ENCODE results near the gene SORBS1.

The SORBS1 gene

DNA sequence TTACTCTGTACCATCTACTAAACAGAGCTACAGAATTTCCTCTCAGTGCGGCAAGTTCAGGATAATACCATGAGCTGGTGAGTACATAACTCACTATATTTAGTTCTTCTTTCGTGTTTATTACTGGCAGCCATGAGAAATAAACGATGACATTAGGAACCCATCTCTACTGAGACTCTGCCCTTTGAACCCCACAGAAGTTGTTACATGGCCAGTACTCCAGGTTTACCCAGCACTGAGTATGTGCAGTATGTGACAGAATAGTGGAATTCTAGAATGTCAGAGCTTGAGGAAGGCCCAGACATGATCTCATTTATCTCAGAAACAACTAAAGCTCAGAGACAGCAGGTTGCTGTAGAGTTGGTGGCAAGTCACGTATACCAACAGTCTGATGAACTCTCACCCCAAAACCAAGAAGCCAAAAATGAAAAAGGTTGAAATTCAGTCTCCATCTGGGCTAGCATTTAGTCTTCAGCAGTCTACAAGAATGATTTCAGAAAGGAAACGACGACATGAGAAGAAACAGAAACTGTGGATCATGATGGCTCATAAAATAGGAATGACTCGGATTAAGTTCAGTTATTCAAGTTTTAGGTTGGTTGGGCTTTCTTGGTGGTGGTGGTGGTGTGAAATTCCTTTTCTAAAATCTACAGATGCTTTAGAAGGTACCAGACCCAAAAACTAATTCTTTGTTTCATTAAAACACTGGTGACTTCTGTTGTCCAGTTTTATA is 78.5 kb downstream of the SORBS1 start:
- no peak for TF ChIP-seq CTCF (IDR thresholded peaks at IDR 0.05; ENCODE audit: low read depth, low read length)

DNA sequence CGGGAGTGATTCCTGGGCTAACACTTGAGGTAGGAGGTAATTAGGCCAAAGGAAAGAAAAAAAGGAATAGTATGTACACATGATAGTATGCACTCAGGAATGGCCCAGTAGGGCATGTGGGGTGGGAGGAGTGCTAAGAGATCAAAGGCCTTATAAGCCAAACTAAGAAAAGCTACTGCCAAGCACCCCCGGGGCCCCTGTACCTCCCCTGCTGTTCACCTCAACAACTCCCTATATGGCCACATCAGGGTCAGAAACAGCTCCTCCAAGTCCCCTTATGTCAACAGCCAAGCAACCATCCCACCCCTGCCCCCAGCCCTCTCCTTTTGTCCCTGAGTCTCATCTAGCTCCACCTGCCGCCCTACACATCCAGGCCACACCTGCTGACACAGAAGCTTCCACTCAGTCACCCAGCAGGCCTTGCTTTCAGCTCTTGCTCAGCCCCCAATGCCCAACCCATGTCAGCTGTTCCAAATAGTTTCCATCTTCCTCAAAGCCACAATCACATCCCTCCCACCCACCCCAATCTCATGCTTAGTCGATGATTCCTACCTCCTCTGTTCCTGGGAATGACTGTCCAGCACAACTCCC is 80.2 kb downstream of the SORBS1 start:
- TF ChIP-seq CTCF (IDR thresholded peaks at IDR 0.05; ENCODE audit: low read depth, low read length) = no peak
- H3K4me3 ChIP-seq (ENCODE audit: low read depth, low read length) = no peak overlapping the region

More for the DNA sequence above, 78.5 kb downstream of the SORBS1 start:
- H3K4me3 ChIP-seq (ENCODE audit: low read depth, low read length) = no peak overlapping the region

DNA sequence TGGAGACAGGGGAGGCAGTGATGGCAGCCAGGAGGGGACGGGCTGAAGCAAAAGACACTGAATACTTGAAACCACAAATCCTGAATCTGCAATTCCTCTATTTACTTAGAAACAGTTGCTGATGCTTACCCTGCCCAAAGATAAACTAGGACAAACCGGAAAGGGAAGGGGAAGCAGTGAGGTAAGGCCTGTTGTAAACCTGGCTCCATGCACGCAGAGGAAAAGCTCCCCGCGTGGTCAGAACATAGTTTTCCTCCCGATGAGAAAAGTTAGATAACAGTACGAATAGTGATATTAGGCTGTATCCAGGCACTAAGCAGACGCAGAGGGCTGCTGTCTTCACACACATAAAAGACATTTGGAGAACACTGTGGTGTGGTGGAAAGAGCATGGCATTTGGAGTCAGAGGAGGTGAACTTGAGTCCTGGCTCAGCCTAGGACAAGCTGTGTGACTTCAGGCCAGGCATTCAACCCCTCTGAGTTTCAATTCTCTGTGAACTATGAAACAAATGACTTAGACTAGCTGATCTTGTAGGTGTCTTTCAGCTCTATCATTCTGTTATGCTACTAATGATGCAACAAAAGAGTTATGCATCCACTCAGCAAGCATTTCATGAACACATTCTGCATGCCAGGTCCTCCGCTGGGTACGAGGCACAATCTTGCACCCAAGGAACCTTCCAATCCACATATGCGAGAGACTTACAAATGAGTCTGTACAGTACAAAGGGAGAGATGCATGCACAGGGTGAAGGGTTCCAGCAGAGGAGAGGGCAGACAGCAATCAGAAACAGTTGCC is 80.9 kb downstream of the SORBS1 start:
- H3K4me3 ChIP-seq (ENCODE audit: low read depth, low read length) = no peak overlapping the region
- TF ChIP-seq CTCF (IDR thresholded peaks at IDR 0.05; ENCODE audit: low read depth, low read length) = no peak

- TF ChIP-seq CTCF (IDR thresholded peaks at IDR 0.05; ENCODE audit: low read depth, low read length) = no peak
- no peak overlapping the region for H3K4me3 ChIP-seq (ENCODE audit: low read depth, low read length)
Measured at GRCh38 chr10:95478935-95479334, 82.2 kb downstream of the SORBS1 start.

DNA sequence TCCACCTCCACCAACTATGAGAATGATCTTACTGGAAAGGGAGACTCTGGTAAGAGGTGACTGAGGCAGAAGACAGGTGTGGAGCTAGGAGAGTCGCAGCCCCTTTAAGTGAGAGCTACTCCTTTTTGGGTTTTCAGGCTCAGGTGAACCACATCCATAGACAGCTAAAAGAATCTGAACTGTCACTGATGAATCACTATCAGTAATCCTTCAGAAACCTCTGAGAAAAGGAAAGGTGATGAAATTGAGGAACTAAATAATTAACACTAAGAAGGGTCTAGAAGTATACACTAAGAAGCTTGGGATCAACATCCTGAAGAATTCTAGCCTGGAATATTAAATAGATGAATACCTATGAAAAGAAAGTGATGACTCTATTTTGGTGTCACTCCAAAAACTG is 83.0 kb downstream of the SORBS1 start:
- H3K4me3 ChIP-seq (ENCODE audit: low read depth, low read length) = no peak overlapping the region
- TF ChIP-seq CTCF (IDR thresholded peaks at IDR 0.05; ENCODE audit: low read depth, low read length) = no peak

GRCh38 chr10:95477175-95477520 is 84.0 kb downstream of the SORBS1 start:
- TF ChIP-seq CTCF (IDR thresholded peaks at IDR 0.05; ENCODE audit: low read depth, low read length) = no peak
- no peak overlapping the region for H3K4me3 ChIP-seq (ENCODE audit: low read depth, low read length)
